GM23248 (cell line): ENCODE measurements around the gene GTF3A.

Experiments used
- EZH2 ChIP-seq: fragments of 200-600 bp; sonication (generic); IDR thresholded peaks from 2 replicates; pipeline ENCODE4 v1.6.1; 2018; ENCODE audit warnings: antibody characterized with exemption, mild to moderate bottlenecking; ENCODE audit not compliant: insufficient read depth, poor library complexity, severe bottlenecking
- EZH2phosphoT487 ChIP-seq: fragments of 200-600 bp; sonication (generic); IDR thresholded peaks from 2 replicates; pipeline ENCODE4 v1.6.1; 2018; ENCODE audit warnings: antibody characterized with exemption, moderate library complexity, mild to moderate bottlenecking, low read depth; ENCODE audit not compliant: insufficient read depth

- TF ChIP-seq EZH2 = no peak
- TF ChIP-seq EZH2phosphoT487 = no peak
Observed at GRCh38 chr13:27427641-27428040, 3.2 kb downstream of the GTF3A start.
